Epidermal melanocyte (primary cell): ENCODE results near the gene MYADML2.
"Not testable (repeated sequence)": the region's sequence is repeated elsewhere in the genome, so short reads cannot be mapped to it uniquely, and the experiment has no call there.

Experiments used
- DNase-seq: peaks from one replicate; pipeline ENCODE4 v3.0.0; 2011; ENCODE audit warnings: low spot score; ENCODE audit not compliant: insufficient read length

MYADML2 gene

DNA sequence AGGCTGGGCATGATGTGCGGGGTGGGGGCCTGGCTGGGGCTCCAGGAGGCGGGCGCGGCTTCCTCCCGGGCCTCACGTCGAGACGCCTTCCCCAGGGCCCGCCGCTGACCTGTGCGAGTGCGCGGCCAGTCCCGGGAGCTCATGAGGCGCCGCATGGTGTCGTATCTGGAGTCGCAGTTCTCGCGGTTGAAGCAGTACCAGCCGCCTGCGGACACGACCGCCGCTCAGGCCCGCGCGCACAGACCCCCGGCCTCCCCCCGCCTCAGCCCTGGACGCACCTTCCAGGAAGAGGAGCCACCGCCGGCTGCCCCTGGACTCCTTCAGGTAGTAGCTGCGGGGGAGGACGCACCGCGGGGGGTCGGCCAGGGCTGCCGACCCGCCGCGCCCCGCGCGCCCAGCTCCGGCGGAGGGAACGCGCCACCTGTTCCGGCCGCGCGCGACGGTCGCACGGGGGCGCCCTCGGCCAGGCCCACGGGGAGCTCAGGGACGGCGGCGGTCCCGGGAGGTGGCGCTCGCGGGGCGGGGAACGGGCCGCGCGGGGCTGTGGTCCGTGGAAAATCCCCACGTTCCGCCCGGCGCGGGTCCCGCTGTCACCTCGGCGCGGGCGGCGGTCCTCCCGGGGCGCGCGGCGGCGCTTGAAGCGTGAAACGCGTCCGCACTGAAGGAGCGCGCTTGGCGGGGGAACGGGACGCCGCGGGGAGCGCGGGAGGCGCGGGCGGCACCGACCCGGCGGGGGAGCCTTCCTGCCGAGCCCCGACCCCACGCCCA, 12.5 kb upstream of the MYADML2 start:
- DNase-seq, result peak; percentile 64

DNA sequence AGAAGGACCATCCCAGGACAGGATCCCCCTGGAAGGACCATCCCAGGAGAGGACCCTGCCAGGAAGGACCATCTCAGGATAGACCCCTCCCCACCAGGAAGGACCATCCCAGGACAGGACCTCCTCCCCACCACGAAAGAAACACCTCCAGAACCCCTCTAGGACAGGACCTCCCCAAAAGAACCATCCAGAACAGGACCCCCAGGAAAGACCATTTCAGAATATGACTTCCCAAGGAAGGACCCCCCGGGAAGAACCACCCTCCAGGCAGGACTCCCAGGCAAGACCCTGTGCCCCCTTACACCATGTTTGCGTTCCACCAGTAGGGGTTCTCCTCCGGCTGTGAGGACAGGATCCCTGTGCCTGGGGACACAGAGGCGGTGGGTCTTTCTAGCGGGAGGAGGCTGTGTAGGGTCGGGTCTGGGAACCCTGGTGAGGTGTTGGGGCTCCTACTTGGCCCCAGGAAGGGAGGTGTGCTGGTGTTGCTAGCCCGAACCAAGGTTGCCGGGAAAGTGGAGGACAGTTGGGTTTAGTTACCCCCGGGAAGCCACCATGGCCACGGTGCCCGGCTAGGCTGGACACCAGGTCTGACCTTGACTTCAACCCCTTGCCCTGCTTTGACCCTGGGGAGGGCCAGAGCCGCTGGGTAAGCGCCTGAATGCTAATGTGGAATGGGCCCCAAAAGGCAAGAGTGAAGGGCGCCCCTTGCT, 11.8 kb upstream of the MYADML2 start:
- no peak for DNase-seq

DNA sequence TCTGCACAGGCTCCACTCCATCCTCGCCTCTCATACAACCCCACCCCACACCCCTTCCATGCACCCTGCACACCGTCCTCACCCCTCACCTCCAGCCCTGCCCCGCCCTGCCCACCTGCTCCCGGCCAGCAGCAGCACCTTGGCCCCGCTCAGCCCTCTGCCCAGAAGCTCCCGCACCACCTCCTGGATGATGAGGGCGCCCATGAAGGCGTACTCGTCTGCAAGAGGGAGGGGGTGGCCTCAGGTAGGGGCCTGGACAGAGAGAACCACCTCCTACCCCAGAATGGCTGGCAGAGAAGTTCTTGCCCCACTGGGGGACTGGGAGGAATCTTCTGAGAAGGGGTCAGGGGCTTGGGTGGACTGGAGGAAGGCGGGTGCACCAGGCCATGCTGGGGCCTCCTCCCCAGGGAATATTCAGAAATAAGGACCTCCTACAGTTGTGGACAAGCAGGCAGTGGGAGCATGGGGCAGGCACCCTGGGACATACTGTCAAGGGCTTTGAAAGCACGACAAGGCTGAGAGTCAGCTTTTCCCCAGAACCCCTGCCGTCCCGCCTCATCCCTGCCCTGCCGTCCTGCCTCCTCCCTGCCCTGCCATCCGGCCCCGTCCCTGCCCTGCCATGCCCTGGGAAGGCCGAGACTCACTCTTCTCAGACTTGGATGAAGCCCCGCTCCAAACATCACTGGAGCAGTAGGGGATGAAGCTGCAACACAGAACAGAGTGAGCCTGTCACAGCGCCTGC, 10.8 kb upstream of the MYADML2 start:
- DNase-seq, result no peak

DNA sequence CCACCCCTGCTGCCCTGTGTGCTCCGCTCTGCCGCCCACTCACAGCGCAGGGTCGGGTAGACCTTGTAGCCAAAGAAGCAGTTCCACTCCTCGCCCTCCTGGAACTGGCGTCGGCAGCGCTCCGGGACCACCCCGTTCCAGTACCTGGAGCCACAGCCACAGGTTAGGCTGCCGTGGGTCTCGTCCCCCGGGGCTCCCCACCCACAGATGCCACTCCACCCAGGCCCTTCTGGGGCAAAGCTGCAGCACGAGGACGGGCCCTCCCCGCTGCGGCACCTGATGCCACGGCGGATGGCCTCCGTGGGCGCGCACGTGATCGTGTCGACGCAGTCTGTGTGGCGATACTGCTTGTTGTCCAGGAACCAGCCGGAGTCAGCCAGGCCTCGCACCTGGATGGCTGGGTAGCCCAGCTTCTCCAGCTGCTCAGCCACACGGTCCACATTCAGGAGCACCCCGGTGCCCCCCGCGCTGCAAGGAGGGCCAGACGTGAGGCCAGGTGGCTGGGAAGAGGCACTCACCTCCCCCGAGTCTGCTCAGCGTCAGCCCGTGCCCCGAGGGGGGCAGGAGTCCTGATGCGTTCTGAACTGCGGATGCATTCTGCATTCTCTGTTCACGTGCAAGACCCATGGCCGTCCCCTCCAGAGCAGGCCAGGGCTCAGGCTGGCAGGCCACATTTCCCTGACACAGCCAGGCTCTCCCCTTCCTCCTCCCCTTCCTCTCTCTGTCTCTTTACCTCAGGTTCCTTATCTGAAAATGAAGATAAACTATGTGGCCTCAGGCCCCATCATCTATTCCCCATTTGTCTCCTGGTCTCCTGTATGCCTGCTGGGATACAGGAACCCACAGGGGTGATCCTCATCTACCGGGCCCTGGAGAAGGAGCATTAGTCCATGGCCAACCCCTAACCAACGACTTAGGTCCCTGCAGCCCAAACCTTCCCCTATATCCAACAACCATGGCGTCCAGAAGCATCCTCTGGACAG, 9.9 kb upstream of the MYADML2 start:
- no peak for DNase-seq

DNA sequence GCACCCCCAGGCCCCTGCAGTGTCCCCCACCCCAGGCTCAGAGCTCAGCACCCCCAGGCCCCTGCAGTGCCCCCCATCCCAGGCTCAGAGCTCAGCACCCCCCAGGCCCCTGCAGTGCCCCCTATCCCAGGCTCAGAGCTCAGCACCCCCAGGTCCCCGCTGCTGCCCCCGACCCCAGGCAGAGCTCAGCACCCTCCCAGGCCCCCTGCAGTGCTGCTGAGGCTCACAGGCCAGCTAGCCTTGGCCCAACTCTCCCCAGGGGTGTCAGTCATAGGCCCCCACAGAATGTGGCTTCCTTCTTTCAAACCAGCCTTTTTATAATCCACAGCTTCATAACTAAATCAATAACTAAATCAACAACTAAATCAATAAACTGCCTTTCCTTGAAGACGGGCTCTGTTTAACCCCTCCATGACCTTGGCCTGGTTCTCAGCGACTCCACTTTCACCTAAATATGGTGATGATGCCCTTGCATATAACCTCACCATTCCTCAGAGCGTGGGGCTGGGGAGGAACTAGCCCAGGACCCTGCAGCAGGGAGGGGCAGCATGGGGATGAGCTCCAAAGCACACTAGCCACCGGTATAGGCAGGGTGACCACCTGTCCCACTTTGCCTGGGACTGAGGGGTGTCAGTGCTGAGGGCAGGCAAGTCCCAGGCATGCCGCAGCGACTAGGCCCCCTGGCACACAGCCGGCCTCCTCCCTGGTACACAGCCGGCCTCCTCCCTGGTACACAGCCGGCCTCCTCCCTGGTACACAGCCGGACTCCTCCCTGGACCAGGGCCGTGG, 8.9 kb upstream of the MYADML2 start:
- DNase-seq, result no peak

DNA sequence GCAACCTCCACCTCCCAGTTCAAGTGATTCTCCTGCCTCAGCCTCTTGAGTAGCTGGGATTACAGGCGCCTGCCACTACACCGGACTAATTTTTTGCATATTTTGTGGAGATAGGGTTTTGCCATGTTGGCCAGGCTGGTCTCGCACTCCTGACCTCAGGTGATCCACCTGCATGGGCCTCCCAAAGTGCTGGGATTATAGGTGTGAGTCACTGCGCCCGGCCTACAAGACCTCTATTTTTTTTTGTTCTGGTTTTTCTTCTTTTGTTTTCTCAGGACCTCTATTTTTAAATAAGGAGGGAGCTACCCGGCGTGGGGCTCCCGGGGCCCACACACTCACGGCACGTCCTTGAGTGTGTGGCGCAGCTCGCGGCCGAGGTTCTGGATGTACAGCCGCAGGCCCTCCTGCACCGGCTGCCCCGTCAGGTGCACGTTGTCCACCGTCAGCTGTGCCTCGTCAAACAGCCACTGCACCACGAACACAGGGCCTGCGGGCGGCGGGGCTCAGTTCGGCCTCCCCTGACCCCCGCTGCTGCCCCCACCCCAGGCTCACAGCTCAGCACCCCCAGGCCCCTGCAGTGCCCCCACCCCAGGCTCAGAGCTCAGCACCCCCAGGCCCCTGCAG, 8.1 kb upstream of the MYADML2 start:
- no peak for DNase-seq

DNA sequence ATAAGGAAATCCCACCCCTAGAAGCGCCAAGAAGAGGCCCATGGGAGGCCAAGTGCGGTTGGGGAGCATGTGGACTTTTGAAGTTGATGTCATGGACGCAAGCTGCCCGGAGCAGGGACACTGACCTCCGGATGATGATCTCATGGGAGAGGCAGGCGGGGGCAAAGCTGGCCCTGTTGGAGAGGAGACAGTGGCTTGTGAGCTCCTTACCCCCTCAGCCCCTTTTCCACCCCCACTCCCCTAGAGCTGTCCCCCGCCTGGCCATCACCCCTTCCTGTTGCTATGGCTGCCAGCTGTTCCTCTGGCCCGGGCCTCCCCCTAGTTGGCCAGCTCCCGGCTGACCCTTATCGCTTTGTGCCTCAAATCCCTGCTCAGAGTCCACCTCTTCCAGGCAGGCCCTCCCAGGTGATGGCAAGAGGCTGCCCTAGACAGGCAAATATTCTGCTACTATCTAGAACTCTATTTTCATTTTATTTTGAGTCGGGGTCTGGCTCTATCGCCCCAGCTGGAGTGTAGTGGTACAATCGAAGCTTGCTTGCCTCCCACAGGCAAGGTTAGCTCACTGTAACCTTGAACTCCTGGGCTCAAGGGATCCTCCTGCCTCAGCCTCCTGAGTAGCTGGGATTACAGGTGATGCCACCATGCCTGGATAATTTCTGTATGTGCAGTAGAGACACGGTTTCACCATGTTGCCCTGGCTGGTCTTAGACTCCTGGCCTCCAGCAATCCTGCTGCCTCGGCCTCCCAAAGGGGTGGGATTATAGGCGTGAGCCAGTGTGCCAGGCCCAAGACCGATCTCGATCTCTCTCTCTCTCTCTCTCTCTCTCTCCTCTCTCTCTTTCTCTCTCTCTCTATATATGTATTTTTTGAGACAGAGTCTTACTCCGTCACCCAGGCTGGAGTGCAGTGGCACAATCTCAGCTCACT, 7.4 kb upstream of the MYADML2 start:
- no peak for DNase-seq

DNA sequence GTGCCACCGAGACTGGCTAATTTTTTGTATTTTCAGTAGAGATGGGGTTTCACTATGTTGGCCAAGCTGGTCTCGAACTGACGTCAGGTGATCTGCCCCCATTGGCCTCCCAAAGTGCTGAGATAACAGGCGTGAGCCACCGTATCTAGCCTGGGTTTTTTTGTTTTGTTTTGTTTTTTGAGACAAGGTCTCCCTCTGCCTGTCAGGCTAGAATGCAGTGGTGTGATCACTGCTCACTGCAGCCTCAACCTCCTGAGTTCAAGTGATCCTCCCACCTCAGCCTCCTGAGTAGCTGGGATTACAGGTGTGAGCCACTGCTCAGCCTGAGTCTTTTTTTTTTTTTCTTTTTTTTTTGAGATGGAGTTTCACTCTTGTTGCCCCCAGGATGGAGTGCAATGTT, 6.4 kb upstream of the MYADML2 start:
- DNase-seq, result not testable (repeated sequence)

DNA sequence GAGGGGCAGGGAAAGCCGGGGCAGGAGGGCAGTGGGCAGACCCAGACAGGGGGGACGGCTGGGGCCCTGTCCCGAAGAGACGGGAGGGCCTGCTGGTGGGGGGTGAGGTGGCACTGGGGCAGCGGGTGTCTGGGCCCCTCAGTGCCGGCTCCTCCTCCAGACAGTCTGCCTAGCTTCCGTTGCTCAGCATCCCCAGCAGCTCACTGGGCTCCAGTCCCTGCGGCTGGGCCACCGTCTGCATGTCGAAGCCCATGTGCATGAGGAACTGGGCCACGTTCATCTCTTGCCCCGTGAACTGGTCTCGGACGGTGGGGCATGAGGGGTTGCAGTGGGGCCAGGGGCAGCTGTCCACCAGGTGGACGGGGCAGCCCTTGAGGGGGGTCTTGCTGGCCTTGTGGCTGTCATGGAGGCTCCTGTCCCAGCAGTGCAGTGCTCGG, 5.8 kb upstream of the MYADML2 start:
- no peak for DNase-seq

DNA sequence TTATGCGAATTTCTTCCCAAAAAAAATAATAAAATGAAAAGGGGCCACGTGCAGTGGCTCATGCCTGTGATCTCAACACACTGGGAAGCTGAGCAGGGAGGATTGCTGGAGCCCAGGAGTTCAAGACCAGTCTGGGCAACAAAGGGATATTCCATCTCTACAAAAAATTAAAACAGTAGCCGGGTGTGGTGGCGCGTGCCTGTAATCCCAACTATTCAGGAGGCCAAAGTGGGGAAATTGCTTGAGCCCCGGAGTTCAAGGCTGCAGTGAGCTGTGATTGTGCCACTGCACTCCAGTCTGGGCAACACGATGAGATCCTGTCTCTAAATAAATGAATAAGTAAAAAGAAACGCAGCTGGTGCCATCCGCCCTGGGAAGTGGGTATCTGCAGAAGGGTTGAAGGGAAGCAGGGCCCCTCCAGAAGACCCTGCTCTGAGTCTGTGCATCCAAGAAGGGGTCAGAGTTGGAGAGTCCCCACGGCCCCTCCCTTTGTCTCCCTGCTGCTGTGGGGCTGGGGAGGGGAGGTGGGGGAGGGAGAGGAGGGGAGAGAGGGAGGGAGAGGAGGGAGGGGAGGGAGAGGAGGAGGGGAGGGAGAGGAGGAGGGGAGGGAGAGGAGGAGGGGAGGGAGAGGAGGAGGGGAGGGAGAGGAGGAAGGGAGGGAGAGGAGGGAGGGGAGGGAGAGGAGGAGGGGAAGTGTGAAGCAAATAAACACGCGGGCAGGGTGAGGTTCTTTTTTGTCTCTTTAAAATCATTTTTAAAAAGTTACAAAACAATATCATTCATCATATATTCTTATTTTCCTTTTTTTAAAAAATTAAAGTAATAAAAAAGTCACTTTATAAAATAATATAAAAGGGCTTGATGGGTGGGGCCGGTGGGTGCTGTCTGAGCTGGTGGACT, 5.0 kb upstream of the MYADML2 start:
- DNase-seq, result no peak

DNA sequence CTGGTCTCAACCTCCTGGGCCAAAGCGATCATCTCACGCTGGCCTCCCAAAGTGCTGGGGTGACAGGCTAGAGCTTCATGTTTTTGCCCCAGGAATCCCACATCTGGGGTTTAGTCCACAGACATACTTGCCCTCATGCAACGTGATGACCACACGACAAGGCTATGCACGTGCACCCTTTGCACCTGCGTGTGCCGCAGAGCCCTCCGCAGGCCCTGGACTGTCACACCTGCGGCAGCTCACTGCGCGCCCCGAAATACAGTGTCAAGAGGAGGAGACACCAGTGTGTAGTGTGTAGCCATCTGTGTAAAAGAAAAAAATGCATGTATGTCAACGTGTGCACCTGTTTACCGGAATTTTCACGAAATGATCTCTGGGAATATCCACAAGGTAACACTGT, 3.5 kb upstream of the MYADML2 start:
- no peak for DNase-seq

DNA sequence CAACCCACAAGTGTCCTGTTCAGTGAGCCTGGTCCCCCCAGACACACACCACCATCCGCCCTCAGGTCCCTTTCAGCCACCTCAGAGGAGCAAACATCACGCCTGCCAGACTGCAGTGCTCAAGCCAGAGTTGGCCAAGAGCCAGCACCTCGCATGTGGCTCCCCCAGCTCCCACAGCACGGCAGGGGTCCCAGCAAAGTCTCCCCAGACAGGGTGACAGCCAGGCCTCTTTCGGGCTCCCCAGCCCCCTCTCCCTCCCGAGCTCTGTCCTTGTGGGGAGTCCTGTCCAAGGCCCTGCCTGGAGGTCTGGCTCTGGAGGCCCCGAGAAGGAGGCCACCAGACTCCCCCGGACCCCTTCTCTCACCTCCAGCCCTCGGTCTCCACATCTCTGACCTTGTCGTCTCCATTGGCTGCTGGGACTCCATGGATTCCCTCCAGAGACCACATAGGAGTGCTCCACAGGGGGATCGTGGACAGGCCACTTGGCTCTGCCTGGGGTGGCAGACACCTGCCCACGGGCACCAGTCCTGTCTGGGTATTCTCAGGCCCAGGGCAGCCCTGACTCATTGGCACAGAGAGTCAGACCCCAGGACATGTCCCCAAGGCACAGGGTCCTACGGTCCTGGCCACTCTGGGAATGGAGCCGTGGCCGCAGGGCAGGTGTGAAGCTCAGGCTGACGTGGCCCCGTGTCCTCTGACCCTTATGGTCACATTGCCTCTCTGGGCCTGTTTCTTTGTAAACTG, 1.8 kb upstream of the MYADML2 start:
- no peak for DNase-seq

DNA sequence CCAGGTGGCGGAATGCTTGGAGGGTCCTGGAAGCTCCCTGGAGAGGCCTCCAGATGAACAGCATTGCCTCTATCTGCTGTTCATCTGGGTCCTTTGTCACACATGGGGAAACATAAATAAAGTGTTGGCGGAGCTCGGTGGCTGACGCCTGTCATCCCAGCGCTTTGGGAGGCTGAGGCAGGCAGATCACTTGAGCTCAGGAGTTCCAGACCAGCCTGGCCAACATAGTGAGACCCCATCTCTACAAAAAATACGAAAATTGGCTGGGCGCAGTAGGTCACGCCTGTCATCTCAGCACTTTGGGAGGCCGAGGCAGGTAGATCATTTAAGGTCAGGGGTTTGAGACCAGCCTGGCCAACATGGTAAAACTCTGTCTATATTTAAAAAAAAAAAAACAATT, 2.2 kb downstream of the MYADML2 start:
- DNase-seq, result no peak

DNA sequence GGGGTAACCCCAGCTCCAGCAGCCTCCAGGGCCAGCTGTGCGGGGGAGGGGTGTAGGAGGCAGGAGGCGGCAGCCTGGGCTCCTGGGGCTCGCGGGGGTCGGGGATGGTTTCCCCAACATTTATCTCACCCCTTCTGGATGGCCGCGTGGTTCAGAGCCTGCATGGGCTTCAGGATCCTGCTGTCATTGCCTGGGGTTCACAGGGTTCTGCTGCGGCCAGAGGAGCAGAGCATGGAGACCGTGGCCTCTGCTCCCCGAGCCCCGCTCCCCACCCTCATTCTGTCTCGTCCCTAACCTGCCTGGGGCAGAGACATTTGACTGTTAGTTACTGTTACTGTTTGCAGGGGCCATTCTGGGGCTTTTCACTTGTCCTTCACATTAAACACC, 4.9 kb downstream of the MYADML2 start:
- no peak for DNase-seq

DNA sequence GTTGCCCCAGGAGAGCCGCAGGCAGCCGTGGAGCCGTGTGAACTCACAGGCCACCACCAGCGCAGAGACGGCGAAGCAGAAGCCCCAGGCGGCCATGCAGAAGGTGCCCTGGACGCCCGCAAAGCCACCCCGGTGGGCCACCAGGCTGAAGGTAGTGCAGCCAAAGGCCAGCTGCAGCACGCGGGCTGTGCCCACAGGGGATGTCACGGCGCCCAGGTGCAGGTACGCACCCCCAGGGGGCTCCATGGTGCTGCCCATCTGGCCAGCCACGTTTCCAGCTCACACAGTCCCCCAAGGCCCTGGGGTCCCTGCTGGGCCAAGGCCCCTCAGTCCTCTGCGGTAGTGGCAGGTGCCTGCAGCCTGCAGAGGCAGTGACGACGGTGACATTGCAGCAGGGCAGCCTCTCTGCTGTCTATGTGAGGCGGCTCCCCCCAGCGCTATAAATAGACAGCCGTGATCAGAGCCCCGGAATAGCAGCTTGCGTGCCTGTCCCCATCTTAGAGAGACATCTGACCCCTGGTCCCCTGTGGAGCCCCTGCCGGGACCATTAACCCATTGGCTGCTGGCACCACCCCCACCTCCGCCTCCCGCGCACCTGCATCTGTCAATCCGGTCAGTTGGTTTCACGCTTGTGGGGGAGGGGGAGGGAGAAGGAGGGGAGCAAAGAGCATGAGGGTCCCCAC, 5.4 kb downstream of the MYADML2 start:
- no peak for DNase-seq
